SKM-1 treated with dmso at 0.1 percent for 144 hours (cell line): ENCODE measurements around the gene SCYGR1.
"Not testable (repeated sequence)": the region's sequence is repeated elsewhere in the genome, so short reads cannot be mapped to it uniquely, and the experiment has no call there.

Experiments
- DNase-seq: peaks from one replicate; lab custom pipeline; 2025; ENCODE audit not compliant: unreplicated experiment; lab: John Stamatoyannopoulos, UW

The SCYGR1 gene

GRCh38 chr2:227374158-227374557, 13.6 kb downstream of the SCYGR1 start:
- DNase-seq, result no peak

- DNase-seq, result no peak
These were observed 14.4 kb downstream of the SCYGR1 start for GRCh38 chr2:227373389-227373788.

- peak; percentile 75 for DNase-seq
These were observed 16.9 kb downstream of the SCYGR1 start for GRCh38 chr2:227370791-227371312.

GRCh38 chr2:227370092-227370491, 17.7 kb downstream of the SCYGR1 start:
- DNase-seq, result no peak

GRCh38 chr2:227368574-227368973, 19.2 kb downstream of the SCYGR1 start:
- DNase-seq, result no peak

- no peak for DNase-seq
These were observed 20.3 kb downstream of the SCYGR1 start for GRCh38 chr2:227367427-227367795.

GRCh38 chr2:227366769-227367426, 20.9 kb downstream of the SCYGR1 start:
- no peak for DNase-seq

- no peak for DNase-seq
These were observed 21.9 kb downstream of the SCYGR1 start for GRCh38 chr2:227365833-227366232.

- not testable (repeated sequence) for DNase-seq
These were observed 23.0 kb downstream of the SCYGR1 start for GRCh38 chr2:227364585-227365263.

GRCh38 chr2:227363756-227364155, 24.0 kb downstream of the SCYGR1 start:
- no peak for DNase-seq

- no peak for DNase-seq
These were observed 27.4 kb downstream of the SCYGR1 start for GRCh38 chr2:227360351-227360750.

- no peak for DNase-seq
These were observed 36.1 kb downstream of the SCYGR1 start for GRCh38 chr2:227351639-227352038.

- no peak for DNase-seq
These were observed 37.6 kb downstream of the SCYGR1 start for GRCh38 chr2:227349989-227350612.

- DNase-seq, result no peak
These were observed 39.4 kb downstream of the SCYGR1 start for GRCh38 chr2:227348324-227348723.

GRCh38 chr2:227347117-227347516, 40.6 kb downstream of the SCYGR1 start:
- DNase-seq, result no peak

- DNase-seq, result no peak
These were observed 43.5 kb downstream of the SCYGR1 start for GRCh38 chr2:227344231-227344630.

- DNase-seq, result no peak
These were observed 46.2 kb downstream of the SCYGR1 start for GRCh38 chr2:227341553-227341952.

- no peak for DNase-seq
These were observed 47.6 kb downstream of the SCYGR1 start for GRCh38 chr2:227340106-227340505.

GRCh38 chr2:227339098-227339599, 48.6 kb downstream of the SCYGR1 start:
- DNase-seq, result no peak
